IPS-18a (cell line): ENCODE data around the gene CASK.

Experiments
- H3K27ac ChIP-seq: one replicate; pipeline ENCODE4 v1.5.1; 2013; ENCODE audit warnings: low read length
- H3K27me3 ChIP-seq: one replicate; pipeline ENCODE4 v1.6.1; 2013; ENCODE audit warnings: mild to moderate bottlenecking, low read length; ENCODE audit not compliant: control insufficient read depth, insufficient read depth
- H3K36me3 ChIP-seq: one replicate; pipeline ENCODE4 v1.6.1; 2013; ENCODE audit warnings: low read depth, low read length; ENCODE audit not compliant: control insufficient read depth
- H3K4me1 ChIP-seq: one replicate; pipeline ENCODE4 v1.6.1; 2013; ENCODE audit warnings: low read depth, low read length; ENCODE audit not compliant: control insufficient read depth
- H3K4me3 ChIP-seq: one replicate; pipeline ENCODE4 v1.5.1; 2013; ENCODE audit warnings: low read length
- H3K9ac ChIP-seq: one replicate; pipeline ENCODE4 v1.6.1; 2013; ENCODE audit warnings: mild to moderate bottlenecking, low read length, moderate library complexity
- H3K9me3 ChIP-seq: one replicate; pipeline ENCODE4 v1.6.1; 2013; ENCODE audit warnings: low read depth, low read length; ENCODE audit not compliant: control insufficient read depth

The CASK gene

GRCh38 chrX:41499984-41500383 is 423.4 kb downstream of the CASK start:
- H3K4me3 ChIP-seq = no peak overlapping the region
- H3K9me3 ChIP-seq = peaks cover 10% of the 10 kb centered on the region
- no peaks in the 10 kb centered on the region for H3K36me3 ChIP-seq
- H3K27me3 ChIP-seq = no peaks in the 10 kb centered on the region
- H3K9ac ChIP-seq = no peak overlapping the region
- no peak overlapping the region for H3K27ac ChIP-seq
- H3K4me1 ChIP-seq = no peaks in the 10 kb centered on the region

- Histone ChIP-seq H3K4me3 (no peak overlapping the region), H3K9me3 (peaks cover 10% of the 10 kb centered on the region), H3K36me3 (no peaks in the 10 kb centered on the region), H3K27me3 (no peaks in the 10 kb centered on the region), H3K27ac (no peak overlapping the region), H3K4me1 (no peaks in the 10 kb centered on the region), H3K9ac (no peak overlapping the region)
Measured at GRCh38 chrX:41499195-41499594, 424.2 kb downstream of the CASK start.

GRCh38 chrX:41491267-41492004 is 431.9 kb downstream of the CASK start:
- no peak overlapping the region for H3K4me3 ChIP-seq
- no peaks in the 10 kb centered on the region for H3K4me1 ChIP-seq
- H3K9ac ChIP-seq = no peak overlapping the region
- H3K36me3 ChIP-seq = no peaks in the 10 kb centered on the region
- peaks cover 14% of the 10 kb centered on the region for H3K9me3 ChIP-seq
- no peaks in the 10 kb centered on the region for H3K27me3 ChIP-seq
- no peak overlapping the region for H3K27ac ChIP-seq

- Histone ChIP-seq H3K36me3 (no peaks in the 10 kb centered on the region), H3K9me3 (peaks cover 14% of the 10 kb centered on the region), H3K27ac (no peak overlapping the region), H3K4me3 (no peak overlapping the region), H3K9ac (no peak overlapping the region), H3K27me3 (no peaks in the 10 kb centered on the region), H3K4me1 (no peaks in the 10 kb centered on the region)
Measured at GRCh38 chrX:41490446-41490845, 432.9 kb downstream of the CASK start.

GRCh38 chrX:41482154-41482850 is 441.1 kb downstream of the CASK start:
- Histone ChIP-seq H3K9ac (no peak overlapping the region), H3K27me3 (no peaks in the 10 kb centered on the region), H3K4me1 (peaks cover 7% of the 10 kb centered on the region), H3K9me3 (peaks cover 2% of the 10 kb centered on the region), H3K36me3 (no peaks in the 10 kb centered on the region), H3K4me3 (no peak overlapping the region), H3K27ac (no peak overlapping the region)

- no peak overlapping the region for H3K27ac ChIP-seq
- H3K9ac ChIP-seq = no peak overlapping the region
- H3K27me3 ChIP-seq = no peaks in the 10 kb centered on the region
- H3K36me3 ChIP-seq = no peaks in the 10 kb centered on the region
- no peak overlapping the region for H3K4me3 ChIP-seq
- no peaks in the 10 kb centered on the region for H3K9me3 ChIP-seq
- H3K4me1 ChIP-seq = peaks cover 7% of the 10 kb centered on the region
Measured at GRCh38 chrX:41481264-41482109, 441.9 kb downstream of the CASK start.

- Histone ChIP-seq H3K9ac (no peak overlapping the region), H3K27ac (no peak overlapping the region), H3K4me1 (peaks cover 11% of the 10 kb centered on the region), H3K4me3 (no peak overlapping the region), H3K9me3 (no peaks in the 10 kb centered on the region), H3K36me3 (no peaks in the 10 kb centered on the region), H3K27me3 (no peaks in the 10 kb centered on the region)
Measured at GRCh38 chrX:41480508-41481260, 442.7 kb downstream of the CASK start.

GRCh38 chrX:41478381-41478911 is 444.9 kb downstream of the CASK start:
- Histone ChIP-seq H3K36me3 (no peaks in the 10 kb centered on the region), H3K27me3 (no peaks in the 10 kb centered on the region), H3K9ac (no peak overlapping the region)

GRCh38 chrX:41475591-41476241 is 447.6 kb downstream of the CASK start:
- Histone ChIP-seq H3K27me3 (no peaks in the 10 kb centered on the region), H3K4me3 (peak overlapping the region; percentile 20), H3K36me3 (no peaks in the 10 kb centered on the region), H3K9me3 (no peaks in the 10 kb centered on the region), H3K9ac (peak overlapping the region; percentile 64), H3K4me1 (peaks cover 12% of the 10 kb centered on the region), H3K27ac (peak overlapping the region; percentile 84)

More at GRCh38 chrX:41478381-41478911, 444.9 kb downstream of the CASK start:
- no peaks in the 10 kb centered on the region for H3K9me3 ChIP-seq
- no peak overlapping the region for H3K4me3 ChIP-seq
- H3K4me1 ChIP-seq = peaks cover 16% of the 10 kb centered on the region
- no peak overlapping the region for H3K27ac ChIP-seq

- Histone ChIP-seq H3K9ac (peak overlapping the region; percentile 64), H3K27ac (peak overlapping the region; percentile 84), H3K4me3 (peak overlapping the region; percentile 20), H3K4me1 (peaks cover 12% of the 10 kb centered on the region), H3K9me3 (no peaks in the 10 kb centered on the region), H3K36me3 (no peaks in the 10 kb centered on the region), H3K27me3 (no peaks in the 10 kb centered on the region)
Measured at GRCh38 chrX:41475191-41475590, 448.2 kb downstream of the CASK start.
